Measurements from ENCODE around the gene CCL21. TPM values are rescaled to one million over a fixed set of nuclear protein-coding genes. Genes with fewer than 3 reads are reported as not detected.

CCL21 gene
- total RNA-seq, 2 experiments from 2014 or later: not detected

Other genes with a start within 250 kb of the CCL21 start
- not detected for gene ENHO, start 187.1 kb downstream of the CCL21 start, total RNA-seq
- gene CNTFR, start 120.4 kb downstream of the CCL21 start, total RNA-seq: not detected
- 10 to 100 TPM; 27.2 to 29.3 TPM for gene RPP25L, start 98.0 kb downstream of the CCL21 start, total RNA-seq
- gene DCTN3, start 89.6 kb downstream of the CCL21 start, total RNA-seq: 100 to 1,000 TPM; 121 to 122 TPM
- not detected for gene ARID3C, start 81.1 kb downstream of the CCL21 start, total RNA-seq
- 10 to 100 TPM; 48.8 to 55.4 TPM for gene SIGMAR1, start 72.3 kb downstream of the CCL21 start, total RNA-seq
- gene GALT, start 63.5 kb downstream of the CCL21 start, total RNA-seq: 100 to 1,000 TPM; 119 to 127 TPM
- gene IL11RA, start 58.0 kb downstream of the CCL21 start, total RNA-seq: 10 to 100 TPM; 77.0 to 79.1 TPM
- under 1 TPM in 1 of 2 experiments, not detected in 1; 0.43 TPM for gene CCL27, start 47.5 kb downstream of the CCL21 start, total RNA-seq
- gene CCL19, start 18.9 kb downstream of the CCL21 start, total RNA-seq: not detected
- not detected for gene PHF24, start 248.1 kb upstream of the CCL21 start, total RNA-seq

Data from activated naive CD8-positive, alpha-beta T cell treated with anti-CD3 and anti-CD28 coated beads, Interleukin-2, amount 10 ng/mL, durations not matched to agents 7 days and 5 days (primary cell).